Fibroblast of lung (primary cell): ENCODE results near the gene PGM2L1. TPM values are rescaled to one million over a fixed set of nuclear protein-coding genes. Genes with fewer than 3 reads are reported as not detected.

Experiments
- DNase-seq, 2 donors: peaks; one replicate each; pipeline versions ENCODE4 v3.0.0 to v3.0.0-alpha.2; 2010; ENCODE audit warnings: low read depth in 2 of 2
- H2AFZ ChIP-seq: 2 replicates; pipeline ENCODE4 v1.5.1; 2012; ENCODE audit warnings: low read length, control low read depth, inconsistent platforms
- H3K27ac ChIP-seq: 2 replicates; pipeline ENCODE4 v1.5.1; 2011; ENCODE audit warnings: low read length, control low read depth; ENCODE audit not compliant: insufficient read depth
- H3K27me3 ChIP-seq: 2 replicates; pipeline ENCODE4 v1.5.1; 2011; ENCODE audit warnings: mild to moderate bottlenecking, low read length; ENCODE audit not compliant: control insufficient read depth, insufficient read depth
- H3K36me3 ChIP-seq: 2 replicates; pipeline ENCODE4 v1.5.1; 2011; ENCODE audit warnings: low read length; ENCODE audit not compliant: control insufficient read depth, insufficient read depth
- H3K4me1 ChIP-seq: 2 replicates; pipeline ENCODE4 v1.5.1; 2011; ENCODE audit warnings: low read length; ENCODE audit not compliant: control insufficient read depth, insufficient read depth; ENCODE audit errors: extremely low read depth
- H3K4me2 ChIP-seq: 2 replicates; pipeline ENCODE4 v1.5.1; 2011; ENCODE audit warnings: low read length, control low read depth; ENCODE audit not compliant: insufficient read depth; ENCODE audit errors: extremely low read depth
- H3K4me3 ChIP-seq, 4 experiments: fragments of 200-600 bp in 1 of 4; sonication (generic) in 1 of 4; replicated peaks in 1 of 4; 2 replicates each; pipeline ENCODE4 v1.5.1; 2011 to 2016; ENCODE audit warnings: low read length in 4 of 4, low read depth in 3 of 4, mild to moderate bottlenecking in 3 of 4, control low read depth in 2 of 4, inconsistent platforms in 1 of 4, mixed read lengths in 1 of 4; ENCODE audit not compliant: insufficient read depth in 1 of 4; ENCODE audit errors: control extremely low read depth in 1 of 4
- H3K79me2 ChIP-seq: 2 replicates; pipeline ENCODE4 v1.5.1; 2012; ENCODE audit warnings: mild to moderate bottlenecking, low read length, inconsistent platforms; ENCODE audit not compliant: control insufficient read depth, insufficient read depth
- H3K9ac ChIP-seq: 2 replicates; pipeline ENCODE4 v1.5.1; 2011; ENCODE audit warnings: mild to moderate bottlenecking, low read length, control low read depth; ENCODE audit not compliant: insufficient read depth
- H3K9me3 ChIP-seq: 2 replicates; pipeline ENCODE4 v1.5.1; 2012; ENCODE audit warnings: low read depth, low read length; ENCODE audit not compliant: control insufficient read depth, insufficient read depth
- H4K20me1 ChIP-seq: 2 replicates; pipeline ENCODE4 v1.5.1; 2011; ENCODE audit warnings: low read length; ENCODE audit not compliant: control insufficient read depth, insufficient read depth; ENCODE audit errors: extremely low read depth
- CTCF ChIP-seq, 2 donors: IDR thresholded peaks in 1 of 2; conservative IDR thresholded peaks in 1 of 2; 1 replicate in 1 of 2; 2 replicates in 1 of 2; pipeline ENCODE4 v1.5.1; 2011 to 2012; ENCODE audit warnings: low read length in 2 of 2, control low read depth in 1 of 2, inconsistent platforms in 1 of 2, low read depth in 1 of 2, mild to moderate bottlenecking in 1 of 2
- EZH2 ChIP-seq: IDR thresholded peaks from 2 replicates; pipeline ENCODE4 v1.5.1; 2012; ENCODE audit warnings: low read length, control low read depth, mild to moderate bottlenecking; ENCODE audit errors: missing control alignments
- polyA plus RNA-seq, 2 donors: library from polyadenylated mRNA; depleted of rRNA in 1 of 2; stranded (reverse) in 1 of 2; unstranded in 1 of 2; fragments of >200 nt; gene quantifications; 2 replicates each; pipeline ENCODE4 v1.2.1, GENCODE V29; 2011 to 2012; ENCODE audit warnings: missing spikeins in 1 of 2
- total RNA-seq: library from RNA; depleted of rRNA; stranded (reverse); fragments of >200 nt; gene quantifications from 2 replicates; pipeline ENCODE4 v1.2.1, GENCODE V29; 2014

Gene PGM2L1
- total and polyA plus RNA-seq, 2 donors (not counting 1 experiment from before 2014, with no cell fraction given), result 1.4 to 4.1 TPM

- Histone ChIP-seq H3K9me3 (no peaks in the 10 kb centered on the region), H3K9ac (no peak overlapping the region), H3K79me2 (no peaks in the 10 kb centered on the region), H3K36me3 (no peaks in the 10 kb centered on the region), H3K27ac (no peak overlapping the region), H3K27me3 (no peaks in the 10 kb centered on the region), H4K20me1 (no peaks in the 10 kb centered on the region), H3K4me2 (no peak overlapping the region), H3K4me1 (peaks cover 27% of the 10 kb centered on the region), H3K4me3 (no peak overlapping the region), H2AFZ (no peak overlapping the region)
- TF ChIP-seq CTCF (conservative IDR thresholded peaks at IDR 0.05 in 1 of 2, IDR thresholded peaks at IDR 0.05 in 1 of 2; ENCODE audit: low read depth in 1 of 2, low read length in 2 of 2) (no peak), EZH2 (no peak)
- peak in 1 of 2 donors; percentile 73 for DNase-seq
These were observed 115.8 kb downstream of the PGM2L1 start for GRCh38 chr11:74282421-74282820.

- no peak overlapping the region for H3K4me2 ChIP-seq
- no peaks in the 10 kb centered on the region for H3K27me3 ChIP-seq
- H4K20me1 ChIP-seq, result no peaks in the 10 kb centered on the region
- DNase-seq, result no peak
- no peaks in the 10 kb centered on the region for H3K79me2 ChIP-seq
- H3K9me3 ChIP-seq, result no peaks in the 10 kb centered on the region
- H3K27ac ChIP-seq, result no peak overlapping the region
- H3K4me3 ChIP-seq, result no peak overlapping the region
- H3K4me1 ChIP-seq, result peaks cover 27% of the 10 kb centered on the region
- H3K36me3 ChIP-seq, result no peaks in the 10 kb centered on the region
- H3K9ac ChIP-seq, result no peak overlapping the region
- no peak overlapping the region for H2AFZ ChIP-seq
- no peak for TF ChIP-seq EZH2
- TF ChIP-seq CTCF (conservative IDR thresholded peaks at IDR 0.05 in 1 of 2, IDR thresholded peaks at IDR 0.05 in 1 of 2; ENCODE audit: low read depth in 1 of 2, low read length in 2 of 2), result no peak
These were observed 117.7 kb downstream of the PGM2L1 start for GRCh38 chr11:74280494-74280893.

Other genes with a start within 250 kb of the PGM2L1 start
- gene C2CD3, start 227.4 kb downstream of the PGM2L1 start, total RNA-seq, result 6.2 and 8.3 TPM in 2 replicates
- 5.8 and 7.5 TPM in 2 replicates for gene C2CD3, start 227.4 kb downstream of the PGM2L1 start, polyA plus RNA-seq
- 20.0 and 35.3 TPM in 2 replicates for gene PPME1, start 227.1 kb downstream of the PGM2L1 start, total RNA-seq
- gene PPME1, start 227.1 kb downstream of the PGM2L1 start, polyA plus RNA-seq, result 38.8 and 44.0 TPM in 2 replicates
- 4.1 and 5.1 TPM in 2 replicates for gene P4HA3, start 86.8 kb downstream of the PGM2L1 start, total RNA-seq
- gene P4HA3, start 86.8 kb downstream of the PGM2L1 start, polyA plus RNA-seq, result 2.2 and 3.1 TPM in 2 replicates
- 6.4 and 10.8 TPM in 2 replicates for gene KCNE3, start 69.1 kb upstream of the PGM2L1 start, total RNA-seq
- 0.03 and 0.25 TPM in 2 replicates for gene KCNE3, start 69.1 kb upstream of the PGM2L1 start, polyA plus RNA-seq
- 1.8 and 2.8 TPM in 2 replicates for gene LIPT2, start 95.3 kb upstream of the PGM2L1 start, total RNA-seq
- gene LIPT2, start 95.3 kb upstream of the PGM2L1 start, polyA plus RNA-seq, result 0.76 and 1.8 TPM in 2 replicates
- 9.1 and 12.8 TPM in 2 replicates for gene POLD3, start 194.1 kb upstream of the PGM2L1 start, total RNA-seq
- gene POLD3, start 194.1 kb upstream of the PGM2L1 start, polyA plus RNA-seq, result 13.7 and 19.6 TPM in 2 replicates